Thoracic aorta (tissue), 2 donors: Measurements from ENCODE around the gene ABHD8. TPM values are rescaled to one million over a fixed set of nuclear protein-coding genes. Genes with fewer than 3 reads are reported as not detected.
"Not testable (repeated sequence)": the region's sequence is repeated elsewhere in the genome, so short reads cannot be mapped to it uniquely, and the experiment has no call there.

Experiments
- ATAC-seq: fragments of 150-250 bp; one replicate; pipeline ENCODE4 v1.8.0; 2017; ENCODE audit warnings: low read depth; ENCODE audit not compliant: insufficient number of reproducible peaks, low FRiP score
- DNase-seq: peaks from one replicate; pipeline ENCODE4 v3.0.0-alpha.2; 2020; ENCODE audit warnings: low spot score
- H3K27ac ChIP-seq, 2 donors: fragments of 200-600 bp; sonication (generic); 1 replicate in 1 of 2; 2 replicates in 1 of 2; pipeline ENCODE4 v1.5.1; 2016; ENCODE audit warnings: mild to moderate bottlenecking in 2 of 2, moderate library complexity in 2 of 2
- H3K27me3 ChIP-seq: fragments of 200-600 bp; sonication (generic); replicated peaks from 2 replicates; pipeline ENCODE4 v1.6.0; 2016; ENCODE audit warnings: mild to moderate bottlenecking; ENCODE audit not compliant: insufficient read depth
- H3K36me3 ChIP-seq: fragments of 200-600 bp; sonication (generic); one replicate; pipeline ENCODE4 v1.5.1; 2016
- H3K4me1 ChIP-seq, 2 donors: fragments of 200-600 bp; sonication (generic); 1 replicate in 1 of 2; 2 replicates in 1 of 2; pipeline versions ENCODE4 v1.5.1 to v1.6.0; 2016; ENCODE audit warnings: low read depth in 2 of 2, mild to moderate bottlenecking in 1 of 2; ENCODE audit not compliant: control insufficient read depth in 1 of 2
- H3K4me3 ChIP-seq: fragments of 200-600 bp; sonication (generic); 2 replicates; pipeline ENCODE4 v1.5.1; 2016; ENCODE audit warnings: mild to moderate bottlenecking
- H3K9me3 ChIP-seq: fragments of 200-600 bp; sonication (generic); 2 replicates; pipeline ENCODE4 v1.5.1; 2016
- total RNA-seq, 2 donors: library from RNA; depleted of rRNA; stranded (reverse); fragments of >200 nt; gene quantifications; one replicate each; pipeline versions ENCODE4 v1.1.0 to v1.2.3, GENCODE V29; 2016
- TF ChIP-seq, protein P1 (sequence below): fragments of 200-600 bp; sonication (generic); IDR thresholded peaks from one replicate; pipeline ENCODE4 v1.5.1; 2019; ENCODE audit warnings: antibody characterized with exemption

Gene ABHD8
- total RNA-seq, 2 donors from 2014 or later = 9.8 to 24.0 TPM

DNA sequence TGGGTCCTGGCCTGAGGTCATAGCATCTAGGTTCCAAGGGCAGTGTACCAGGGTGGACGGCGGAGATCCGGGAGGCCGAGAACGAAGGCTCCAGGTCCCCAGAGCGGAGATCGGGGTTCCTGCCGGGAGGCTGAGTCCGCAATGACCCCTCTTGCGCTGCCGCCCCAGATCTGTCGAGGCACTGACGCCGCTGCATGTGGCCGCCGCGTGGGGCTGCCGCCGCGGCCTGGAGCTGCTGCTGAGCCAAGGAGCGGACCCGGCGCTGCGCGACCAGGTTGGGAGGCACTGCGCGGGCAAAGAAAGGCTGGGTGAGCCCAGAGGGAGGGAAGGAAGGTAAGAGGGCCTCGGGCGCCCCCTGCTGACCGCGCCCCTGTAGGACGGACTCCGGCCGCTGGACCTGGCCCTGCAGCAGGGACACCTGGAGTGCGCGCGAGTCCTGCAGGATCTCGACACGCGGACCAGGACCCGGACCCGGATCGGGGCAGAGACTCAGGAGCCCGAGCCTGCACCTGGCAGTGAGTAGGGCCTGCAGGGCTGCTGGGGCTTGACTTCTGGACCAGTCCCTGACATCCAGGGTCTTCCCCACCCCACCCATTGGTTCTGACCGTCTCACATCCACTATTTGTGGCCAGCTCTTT lies 20.6 kb downstream of the ABHD8 start:
- DNase-seq (no peak), ATAC-seq (peak; percentile 64)
- no peaks in the 10 kb centered on the region for H3K9me3 ChIP-seq
- no peaks in the 10 kb centered on the region for H3K27me3 ChIP-seq
- TF ChIP-seq, protein P1, sequence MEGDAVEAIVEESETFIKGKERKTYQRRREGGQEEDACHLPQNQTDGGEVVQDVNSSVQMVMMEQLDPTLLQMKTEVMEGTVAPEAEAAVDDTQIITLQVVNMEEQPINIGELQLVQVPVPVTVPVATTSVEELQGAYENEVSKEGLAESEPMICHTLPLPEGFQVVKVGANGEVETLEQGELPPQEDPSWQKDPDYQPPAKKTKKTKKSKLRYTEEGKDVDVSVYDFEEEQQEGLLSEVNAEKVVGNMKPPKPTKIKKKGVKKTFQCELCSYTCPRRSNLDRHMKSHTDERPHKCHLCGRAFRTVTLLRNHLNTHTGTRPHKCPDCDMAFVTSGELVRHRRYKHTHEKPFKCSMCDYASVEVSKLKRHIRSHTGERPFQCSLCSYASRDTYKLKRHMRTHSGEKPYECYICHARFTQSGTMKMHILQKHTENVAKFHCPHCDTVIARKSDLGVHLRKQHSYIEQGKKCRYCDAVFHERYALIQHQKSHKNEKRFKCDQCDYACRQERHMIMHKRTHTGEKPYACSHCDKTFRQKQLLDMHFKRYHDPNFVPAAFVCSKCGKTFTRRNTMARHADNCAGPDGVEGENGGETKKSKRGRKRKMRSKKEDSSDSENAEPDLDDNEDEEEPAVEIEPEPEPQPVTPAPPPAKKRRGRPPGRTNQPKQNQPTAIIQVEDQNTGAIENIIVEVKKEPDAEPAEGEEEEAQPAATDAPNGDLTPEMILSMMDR = peak; percentile 90
- no peak overlapping the region for H3K27ac ChIP-seq
- peak overlapping the region; percentile 68 for H3K4me3 ChIP-seq
- H3K36me3 ChIP-seq = peaks cover 8% of the 10 kb centered on the region
- peaks cover 7 to 14% of the 10 kb centered on the region in 2 donors for H3K4me1 ChIP-seq

DNA sequence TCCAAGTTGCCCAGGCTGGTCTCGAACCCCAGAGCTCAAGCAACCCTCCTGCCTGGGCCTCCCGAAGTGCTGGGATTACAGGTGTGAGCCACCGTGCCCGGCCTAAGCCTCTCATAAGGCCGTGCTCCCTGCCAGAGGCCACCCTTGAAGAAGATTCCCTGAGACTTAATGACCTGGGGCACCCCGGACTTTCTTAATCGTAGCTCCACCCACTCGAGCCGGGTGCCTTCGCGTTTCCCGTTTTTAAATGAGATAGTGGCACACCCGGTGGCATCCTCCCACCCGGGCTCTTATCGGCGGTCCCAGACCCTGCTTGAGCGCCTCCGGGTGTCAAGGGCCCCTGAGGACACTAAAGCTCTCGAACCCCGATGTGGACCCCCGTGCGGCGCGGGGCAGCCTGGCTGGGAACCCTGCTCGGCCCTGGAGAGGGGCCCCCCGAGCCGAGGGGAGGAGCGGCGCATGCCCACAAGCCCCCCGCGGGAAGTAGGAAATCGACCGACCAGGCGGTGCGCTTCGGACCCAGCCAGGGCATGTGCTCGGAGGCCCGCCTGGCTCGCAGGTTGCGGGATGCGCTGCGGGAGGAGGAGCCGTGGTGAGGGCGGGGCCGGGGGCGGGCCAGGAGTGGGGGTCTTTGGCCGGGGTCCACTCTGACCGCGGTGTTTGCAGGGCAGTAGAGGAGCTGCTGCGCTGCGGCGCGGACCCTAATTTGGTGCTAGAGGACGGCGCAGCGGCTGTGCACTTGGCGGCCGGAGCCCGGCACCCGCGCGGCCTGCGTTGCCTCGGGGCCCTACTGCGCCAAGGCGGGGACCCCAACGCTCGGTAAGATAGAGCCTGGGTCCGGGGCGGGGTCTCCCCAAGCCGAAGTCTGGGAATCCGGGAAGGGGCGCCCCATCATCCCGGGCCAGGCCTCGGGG lies 21.6 kb downstream of the ABHD8 start, which contains the start of gene ANKLE1:
ANKLE1 (plus strand) TSS at position 511 of the 914 bp plus-strand sequence; CDS start at position 531, 20 bp downstream.
- no peak within 1 kb of the TSS for H3K27ac ChIP-seq
- H3K4me3 ChIP-seq = peak within 1 kb of the TSS; percentile 68
- TF ChIP-seq, protein P1 = no peak
- ATAC-seq = no peak
- no peaks in the 10 kb centered on the region for H3K9me3 ChIP-seq
- peaks cover 7 to 14% of the 10 kb centered on the region in 2 donors for H3K4me1 ChIP-seq
- H3K27me3 ChIP-seq = no peaks in the 10 kb centered on the region
- H3K36me3 ChIP-seq = peaks cover 15% of the 10 kb centered on the region
- no peak for DNase-seq

DNA sequence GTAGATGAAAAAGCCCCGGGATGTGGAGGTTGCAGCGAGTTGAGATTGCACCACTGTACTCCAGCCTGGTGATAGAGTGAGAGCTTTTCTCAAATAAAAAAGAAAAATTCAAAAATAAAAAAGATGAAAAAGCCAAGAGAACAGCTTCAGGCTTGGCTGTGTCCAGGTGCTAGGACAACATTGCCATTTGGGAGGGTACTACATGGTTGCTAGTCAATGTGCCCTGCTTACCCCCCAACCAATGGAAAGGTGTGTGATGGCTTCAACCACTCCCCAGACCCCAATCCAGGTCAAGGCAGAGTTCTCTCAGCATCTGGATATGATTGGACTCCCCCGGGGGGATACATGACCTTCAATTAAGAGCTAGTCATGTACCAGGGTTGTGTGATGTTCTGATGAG lies 23.8 kb downstream of the ABHD8 start:
- no peak for DNase-seq

DNA sequence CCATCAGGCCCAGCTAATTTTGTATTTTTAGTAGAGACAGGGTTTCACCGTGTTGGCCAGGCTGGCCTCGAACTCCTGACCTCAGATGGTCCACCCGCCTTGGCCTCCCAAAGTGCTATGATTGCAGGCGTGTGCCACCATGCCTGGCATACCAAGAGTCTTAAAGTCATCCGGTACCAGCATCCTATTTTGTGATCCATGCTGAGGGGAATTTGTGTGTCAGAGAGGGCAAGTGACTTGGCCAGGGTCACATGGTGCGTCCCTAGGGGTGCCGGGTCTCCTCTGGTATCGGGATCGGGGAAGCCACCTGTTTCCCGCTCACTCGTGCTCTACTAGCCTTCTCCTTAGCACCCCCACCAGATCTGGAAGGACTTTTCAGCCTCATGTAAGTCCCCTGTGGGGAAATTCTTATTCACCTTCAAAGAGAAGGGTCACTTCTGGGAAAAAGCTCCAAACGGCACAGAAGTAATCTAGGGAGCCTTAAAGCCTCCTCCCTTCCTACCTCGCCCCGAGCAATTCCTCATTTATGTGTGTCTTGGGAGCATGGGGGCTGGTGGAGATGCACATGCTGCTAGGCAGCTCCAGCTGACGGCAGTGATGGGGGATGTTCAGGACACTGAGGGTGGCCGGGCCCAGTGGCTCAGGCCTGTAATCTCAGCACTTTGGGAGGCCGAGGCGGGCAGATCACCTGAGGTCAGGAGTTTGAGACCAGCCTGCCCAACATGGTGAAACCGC lies 27.6 kb downstream of the ABHD8 start:
- Histone ChIP-seq H3K36me3 (peaks cover 60% of the 10 kb centered on the region), H3K4me1 (no peaks in the 10 kb centered on the region)

More for the DNA sequence above, 23.8 kb downstream of the ABHD8 start:
- peaks cover 33% of the 10 kb centered on the region for H3K36me3 ChIP-seq
- H3K4me3 ChIP-seq = no peak overlapping the region
- TF ChIP-seq, protein P1 = no peak
- peaks cover 7 to 14% of the 10 kb centered on the region in 2 donors for H3K4me1 ChIP-seq
- no peaks in the 10 kb centered on the region for H3K9me3 ChIP-seq
- no peak for ATAC-seq
- no peaks in the 10 kb centered on the region for H3K27me3 ChIP-seq
- no peak overlapping the region for H3K27ac ChIP-seq

DNA sequence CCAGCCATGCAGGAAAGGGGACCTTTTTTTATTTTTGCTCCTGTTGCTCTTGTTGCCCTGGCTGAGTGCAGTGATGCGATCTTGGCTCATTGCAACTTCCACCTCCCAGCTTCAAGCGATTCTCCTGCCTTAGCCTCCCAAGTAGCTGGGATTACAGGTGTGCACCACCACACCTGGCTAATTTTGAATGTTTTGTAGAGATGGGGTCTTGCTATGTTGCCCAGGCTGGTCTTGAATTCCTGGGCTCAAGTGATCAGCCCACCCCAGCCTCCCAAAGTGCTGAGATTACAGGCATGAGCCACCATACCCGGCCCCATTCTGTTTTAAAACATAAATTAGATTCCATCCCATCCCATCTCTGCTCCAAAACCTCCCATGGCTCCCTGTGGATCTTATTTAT lies 28.3 kb downstream of the ABHD8 start:
- not testable (repeated sequence) for H3K27me3 ChIP-seq, ATAC-seq, H3K4me1 ChIP-seq, H3K27ac ChIP-seq, DNase-seq, H3K4me3 ChIP-seq, H3K9me3 ChIP-seq
- H3K36me3 ChIP-seq = peaks cover 67% of the 10 kb centered on the region

More for the DNA sequence above, 27.6 kb downstream of the ABHD8 start:
- Histone ChIP-seq H3K27ac (no peak overlapping the region), H3K27me3 (no peaks in the 10 kb centered on the region), H3K9me3 (no peaks in the 10 kb centered on the region), H3K4me3 (no peak overlapping the region)
- DNase-seq (no peak), ATAC-seq (no peak)
- TF ChIP-seq, protein P1 = no peak
